ENCODE measurements around the gene RBL1.
"Not testable (repeated sequence)": the region's sequence is repeated elsewhere in the genome, so short reads cannot be mapped to it uniquely, and the experiment has no call there.

RBL1 gene

DNA sequence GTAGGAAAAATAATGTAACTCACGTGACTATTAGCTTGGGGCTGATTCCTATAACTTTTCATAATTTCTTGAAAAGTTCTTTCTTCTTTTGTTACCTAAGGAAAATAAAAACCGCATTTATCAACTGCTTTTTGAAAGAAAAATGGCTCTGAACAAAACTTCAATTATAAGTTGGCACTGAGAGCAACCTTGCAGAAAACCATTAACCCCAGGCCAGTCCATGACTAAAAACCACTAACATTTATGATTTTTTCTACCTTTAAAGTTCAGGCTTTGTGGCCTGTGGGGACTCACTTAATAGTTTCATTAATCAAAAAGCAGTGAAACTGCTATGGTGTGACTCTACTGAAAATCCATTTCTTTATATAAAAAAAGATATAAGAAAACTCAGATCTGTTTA, 75.2 kb downstream of the RBL1 start:
- no peaks in the 10 kb centered on the region for H3K27me3 Mint-ChIP-seq
- H3K4me1 Mint-ChIP-seq = peaks cover 35% of the 10 kb centered on the region
- H3K36me3 Mint-ChIP-seq = peaks cover 16% of the 10 kb centered on the region
- H3K9me3 Mint-ChIP-seq = no peaks in the 10 kb centered on the region
- H3K27ac Mint-ChIP-seq = no peak overlapping the region
- no peak overlapping the region for H3K4me3 Mint-ChIP-seq

- not testable (repeated sequence) for H3K9me3 Mint-ChIP-seq, H3K4me3 Mint-ChIP-seq, H3K27me3 Mint-ChIP-seq, H3K27ac Mint-ChIP-seq
- peaks cover 50% of the 10 kb centered on the region for H3K4me1 Mint-ChIP-seq
- H3K36me3 Mint-ChIP-seq = peaks cover 10% of the 10 kb centered on the region
Measured at GRCh38 chr20:37012631-37013030, 83.2 kb downstream of the RBL1 start.

DNA sequence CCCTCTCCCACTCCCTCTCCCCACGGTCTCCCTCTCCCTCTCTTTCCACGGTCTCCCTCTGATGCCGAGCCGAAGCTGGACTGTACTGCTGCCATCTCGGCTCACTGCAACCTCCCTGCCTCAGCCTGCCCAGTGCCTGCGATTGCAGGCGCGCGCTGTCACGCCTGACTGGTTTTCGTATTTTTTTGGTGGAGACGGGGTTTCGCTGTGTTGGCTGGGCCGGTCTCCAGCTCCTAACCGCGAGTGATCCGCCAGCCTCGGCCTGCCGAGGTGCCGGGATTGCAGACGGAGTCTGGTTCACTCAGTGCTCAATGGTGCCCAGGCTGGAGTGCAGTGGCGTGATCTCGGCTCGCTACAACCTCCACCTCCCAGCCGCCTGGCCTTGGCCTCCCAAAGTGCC, 83.9 kb downstream of the RBL1 start:
- H3K27me3 Mint-ChIP-seq, H3K4me3 Mint-ChIP-seq, H3K27ac Mint-ChIP-seq, H3K9me3 Mint-ChIP-seq: not testable (repeated sequence)
- H3K4me1 Mint-ChIP-seq = peaks cover 42% of the 10 kb centered on the region
- H3K36me3 Mint-ChIP-seq = peaks cover 10% of the 10 kb centered on the region

DNA sequence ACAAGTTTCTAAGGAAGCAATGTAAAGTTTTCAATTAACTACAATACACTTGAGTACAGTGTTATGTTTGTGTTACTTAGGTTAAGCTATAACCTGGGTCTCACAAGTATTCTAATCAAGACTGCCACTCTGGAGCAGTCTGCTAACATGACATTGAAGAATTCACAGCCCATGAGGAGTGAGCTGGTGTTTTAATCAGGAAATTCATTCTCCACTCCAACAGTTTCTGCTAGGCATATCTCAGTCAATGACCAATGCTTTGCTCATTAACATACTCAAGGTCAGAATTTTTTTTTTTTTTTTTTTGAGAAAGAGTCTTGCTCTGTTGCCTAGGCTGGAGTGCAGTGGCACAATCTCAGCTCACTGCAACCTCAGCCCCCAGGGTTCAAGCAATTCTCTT, 84.7 kb downstream of the RBL1 start:
- Mint-ChIP-seq H3K4me1 (peaks cover 38% of the 10 kb centered on the region), H3K36me3 (peaks cover 10% of the 10 kb centered on the region), H3K27ac (no peak overlapping the region), H3K9me3 (no peaks in the 10 kb centered on the region), H3K27me3 (no peaks in the 10 kb centered on the region), H3K4me3 (no peak overlapping the region)

DNA sequence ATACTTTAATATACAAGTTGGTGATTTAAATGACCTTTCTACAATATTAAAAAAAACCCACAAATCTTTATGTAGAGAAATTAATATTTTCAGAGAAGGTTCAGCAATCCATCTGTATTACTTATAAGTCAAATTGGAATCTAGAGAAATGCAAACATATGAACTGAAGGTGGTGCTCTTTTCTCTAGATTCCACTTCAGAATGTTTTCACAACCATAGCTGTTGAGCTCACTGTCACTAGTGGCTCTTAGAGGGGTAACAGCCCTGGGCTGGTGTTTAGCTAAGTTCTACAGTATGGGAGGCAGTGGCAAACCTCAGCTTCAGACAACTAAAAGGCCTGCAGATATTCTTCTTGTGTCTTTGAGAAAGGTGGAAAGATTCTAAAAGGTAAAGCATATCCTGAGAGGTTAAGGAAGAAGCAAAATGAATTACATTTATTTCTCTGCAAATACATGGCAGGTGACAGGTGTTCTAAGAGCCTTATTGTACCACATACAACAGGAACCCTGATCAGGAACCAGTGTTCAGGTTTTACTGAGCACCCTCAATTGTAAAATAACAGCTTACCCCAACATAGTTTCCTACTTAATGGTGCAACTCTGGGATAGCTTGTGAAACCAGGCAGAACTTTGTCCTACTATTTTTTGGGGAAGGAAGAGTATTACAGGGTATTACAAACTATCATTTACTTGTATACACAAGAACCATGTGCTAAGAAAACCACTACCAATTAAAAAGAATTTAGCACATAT, 87.7 kb downstream of the RBL1 start:
- H3K36me3 Mint-ChIP-seq = peaks cover 12% of the 10 kb centered on the region
- H3K4me1 Mint-ChIP-seq = peaks cover 35% of the 10 kb centered on the region
- H3K9me3 Mint-ChIP-seq = no peaks in the 10 kb centered on the region
- H3K27me3 Mint-ChIP-seq = no peaks in the 10 kb centered on the region
- peak overlapping the region; percentile 89 for H3K27ac Mint-ChIP-seq
- H3K4me3 Mint-ChIP-seq = no peak overlapping the region

- H3K9me3 Mint-ChIP-seq, H3K27ac Mint-ChIP-seq, H3K27me3 Mint-ChIP-seq, H3K36me3 Mint-ChIP-seq: not testable (repeated sequence)
- Mint-ChIP-seq H3K4me3 (peak overlapping the region; percentile 1), H3K4me1 (peaks cover 30% of the 10 kb centered on the region)
Measured at GRCh38 chr20:37005062-37005942, 90.5 kb downstream of the RBL1 start.

DNA sequence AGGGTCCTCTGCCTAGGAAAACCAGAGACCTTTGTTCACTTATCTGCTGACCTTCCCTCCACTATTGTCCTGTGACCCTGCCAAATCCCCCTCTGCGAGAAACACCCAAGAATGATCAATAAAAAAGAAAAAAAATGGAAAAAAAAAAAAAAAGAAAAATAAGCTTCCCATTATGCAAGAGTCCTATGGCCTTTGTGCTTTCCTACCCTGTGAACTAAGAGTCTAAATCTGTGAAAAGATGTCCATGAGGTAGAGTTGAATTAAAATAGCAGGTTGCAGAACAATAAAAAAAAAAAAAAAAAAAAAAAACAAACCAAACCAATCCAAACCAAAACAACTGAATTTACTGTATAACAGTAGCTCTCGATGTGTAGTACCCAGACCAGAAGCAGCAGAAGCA, 94.2 kb downstream of the RBL1 start:
- H3K36me3 Mint-ChIP-seq = peaks cover 17% of the 10 kb centered on the region

DNA sequence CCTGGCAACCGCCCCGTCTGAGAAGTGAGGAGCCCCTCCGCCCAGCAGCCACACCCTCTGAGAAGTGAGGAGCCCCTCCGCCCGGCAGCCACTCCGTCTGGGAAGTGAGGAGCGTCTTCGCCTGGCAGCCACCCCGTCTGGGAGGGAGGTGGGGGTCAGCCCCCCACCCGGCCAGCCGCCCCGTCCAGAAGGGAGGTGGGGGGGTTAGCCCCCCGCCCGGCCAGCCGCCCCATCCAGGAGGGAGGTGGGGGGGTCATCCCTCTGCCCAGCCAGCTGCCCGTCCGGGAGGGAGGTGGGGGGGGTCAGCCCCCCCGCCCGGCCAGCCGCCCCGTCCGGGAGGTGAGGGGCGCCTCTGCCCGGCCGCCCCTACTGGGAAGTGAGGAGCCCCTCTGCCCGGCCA, 95.6 kb downstream of the RBL1 start:
- not testable (repeated sequence) for H3K27me3 Mint-ChIP-seq, H3K4me3 Mint-ChIP-seq, H3K27ac Mint-ChIP-seq, H3K9me3 Mint-ChIP-seq
- Mint-ChIP-seq H3K4me1 (peaks cover 36% of the 10 kb centered on the region), H3K36me3 (peaks cover 23% of the 10 kb centered on the region)

More for the DNA sequence above, 94.2 kb downstream of the RBL1 start:
- not testable (repeated sequence) for H3K27me3 Mint-ChIP-seq, H3K9me3 Mint-ChIP-seq, H3K27ac Mint-ChIP-seq, H3K4me3 Mint-ChIP-seq
- H3K4me1 Mint-ChIP-seq = peaks cover 31% of the 10 kb centered on the region

GRCh38 chr20:36998652-36999051, 97.1 kb downstream of the RBL1 start:
- Mint-ChIP-seq H3K4me3 (peak overlapping the region; percentile 55), H3K4me1 (peaks cover 42% of the 10 kb centered on the region), H3K36me3 (peaks cover 32% of the 10 kb centered on the region), H3K27ac (peak overlapping the region; percentile 89), H3K9me3 (no peaks in the 10 kb centered on the region), H3K27me3 (no peaks in the 10 kb centered on the region)

DNA sequence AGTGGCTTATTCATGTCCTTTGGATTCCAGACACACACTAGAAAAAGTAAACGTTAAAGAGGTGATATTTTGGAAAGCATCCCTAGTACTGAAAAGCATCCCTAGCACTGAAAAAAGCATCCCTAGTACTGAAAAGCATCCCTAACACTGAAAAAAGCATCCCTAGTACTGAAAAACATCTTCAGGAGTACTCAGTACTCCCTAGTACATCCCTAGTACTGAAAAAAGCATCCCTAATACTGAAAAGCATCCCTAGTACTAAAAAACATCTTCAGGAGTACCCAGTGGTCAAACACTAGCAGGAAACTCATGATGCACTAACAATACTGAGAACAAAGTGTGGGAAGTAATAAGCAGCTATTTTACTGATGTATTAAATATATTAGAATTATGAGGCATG, 98.7 kb downstream of the RBL1 start:
- no peaks in the 10 kb centered on the region for H3K9me3 Mint-ChIP-seq
- H3K36me3 Mint-ChIP-seq = peaks cover 29% of the 10 kb centered on the region
- no peaks in the 10 kb centered on the region for H3K27me3 Mint-ChIP-seq
- H3K27ac Mint-ChIP-seq = no peak overlapping the region
- peaks cover 30% of the 10 kb centered on the region for H3K4me1 Mint-ChIP-seq
- H3K4me3 Mint-ChIP-seq = no peak overlapping the region

DNA sequence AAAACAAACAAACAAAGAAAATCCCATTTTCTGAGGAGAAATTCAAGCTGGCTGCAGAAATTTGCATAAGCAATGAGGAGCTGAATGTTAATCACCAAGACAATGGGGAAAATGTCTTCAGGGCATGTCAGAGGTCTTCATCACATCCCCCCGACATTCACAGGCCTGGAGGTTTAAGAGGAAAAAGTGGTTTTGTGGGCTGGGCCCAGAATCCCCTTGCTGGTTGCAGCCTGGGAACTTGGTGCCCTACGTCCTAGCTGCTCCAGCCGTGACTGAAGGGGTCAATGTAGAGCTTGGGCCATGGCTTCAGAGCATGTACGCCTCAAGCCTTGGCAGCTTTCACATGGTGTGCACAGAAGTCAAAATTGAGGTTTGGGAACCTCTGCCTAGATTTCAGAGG, 101.6 kb downstream of the RBL1 start:
- H3K9me3 Mint-ChIP-seq, H3K27me3 Mint-ChIP-seq, H3K27ac Mint-ChIP-seq, H3K4me3 Mint-ChIP-seq: not testable (repeated sequence)
- Mint-ChIP-seq H3K4me1 (peaks cover 53% of the 10 kb centered on the region), H3K36me3 (peaks cover 30% of the 10 kb centered on the region)

DNA sequence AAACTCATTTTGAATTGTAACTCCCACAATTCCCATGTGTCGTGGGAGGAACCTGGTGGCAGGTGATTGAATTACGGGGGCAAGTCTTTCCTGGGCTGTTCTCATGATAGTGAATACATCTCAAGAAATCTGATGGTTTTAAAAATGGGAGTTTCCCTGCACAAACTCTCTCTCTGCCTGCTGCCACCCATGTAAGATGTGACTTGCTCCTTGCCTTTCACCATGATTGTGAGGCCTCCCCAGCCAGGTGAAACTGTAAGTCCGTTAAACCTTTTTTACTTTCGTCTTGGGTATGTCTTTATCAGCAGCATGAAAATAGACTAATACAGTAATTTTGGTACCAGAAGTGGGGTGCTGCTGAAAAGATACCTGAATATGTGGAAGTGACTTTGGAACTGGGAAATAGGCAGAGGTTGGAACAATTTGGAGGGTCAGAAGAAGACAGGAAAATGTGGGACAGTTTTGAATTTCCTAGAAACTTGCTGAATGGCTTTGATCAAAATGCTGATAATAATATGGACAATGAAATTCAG, 102.9 kb downstream of the RBL1 start:
- Mint-ChIP-seq H3K4me1 (peaks cover 57% of the 10 kb centered on the region), H3K4me3 (no peak overlapping the region), H3K27me3 (no peaks in the 10 kb centered on the region), H3K27ac (no peak overlapping the region), H3K36me3 (peaks cover 30% of the 10 kb centered on the region), H3K9me3 (no peaks in the 10 kb centered on the region)

- peaks cover 59% of the 10 kb centered on the region for H3K4me1 Mint-ChIP-seq
- H3K27me3 Mint-ChIP-seq = no peaks in the 10 kb centered on the region
- H3K36me3 Mint-ChIP-seq = peaks cover 26% of the 10 kb centered on the region
- no peaks in the 10 kb centered on the region for H3K9me3 Mint-ChIP-seq
- no peak overlapping the region for H3K4me3 Mint-ChIP-seq
- H3K27ac Mint-ChIP-seq = no peak overlapping the region
Measured at GRCh38 chr20:36991703-36992102, 104.1 kb downstream of the RBL1 start.

GRCh38 chr20:36989797-36990196, 106.0 kb downstream of the RBL1 start:
- Mint-ChIP-seq H3K4me1 (peaks cover 50% of the 10 kb centered on the region), H3K4me3 (no peak overlapping the region)

GRCh38 chr20:36988494-36988966, 107.3 kb downstream of the RBL1 start:
- peak overlapping the region; percentile 66 for H3K4me3 Mint-ChIP-seq

More at GRCh38 chr20:36989797-36990196, 106.0 kb downstream of the RBL1 start:
- peak overlapping the region; percentile 51 for H3K27ac Mint-ChIP-seq
- peaks cover 16% of the 10 kb centered on the region for H3K36me3 Mint-ChIP-seq
- no peaks in the 10 kb centered on the region for H3K27me3 Mint-ChIP-seq
- H3K9me3 Mint-ChIP-seq = no peaks in the 10 kb centered on the region

DNA sequence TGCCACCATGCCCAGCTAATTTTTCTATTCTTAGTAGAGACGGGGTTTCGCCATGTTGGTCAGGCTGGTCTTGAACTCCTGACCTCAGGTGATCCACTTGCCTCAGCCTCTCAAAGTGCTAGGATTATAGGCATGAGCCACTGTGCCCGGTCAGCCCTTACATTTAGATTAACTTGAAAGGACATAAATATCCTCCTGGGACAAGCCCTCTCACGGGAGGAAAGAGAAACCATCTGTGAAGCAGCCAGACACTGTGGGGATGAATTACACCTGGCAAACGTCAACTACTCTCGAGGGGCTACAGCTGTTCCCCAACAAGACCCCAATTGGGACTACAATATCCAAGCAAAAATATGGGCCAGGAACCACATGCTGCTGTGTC, 111.5 kb downstream of the RBL1 start:
- Mint-ChIP-seq H3K4me1 (peaks cover 35% of the 10 kb centered on the region), H3K27ac (no peak overlapping the region), H3K9me3 (no peaks in the 10 kb centered on the region), H3K4me3 (no peak overlapping the region), H3K36me3 (peaks cover 5% of the 10 kb centered on the region), H3K27me3 (no peaks in the 10 kb centered on the region)

More at GRCh38 chr20:36988494-36988966, 107.3 kb downstream of the RBL1 start:
- Mint-ChIP-seq H3K27me3 (no peaks in the 10 kb centered on the region), H3K4me1 (peaks cover 50% of the 10 kb centered on the region), H3K36me3 (peaks cover 12% of the 10 kb centered on the region), H3K9me3 (no peaks in the 10 kb centered on the region), H3K27ac (peak overlapping the region; percentile 91)

Data from activated naive CD4-positive, alpha-beta T cell treated with anti-CD3 and anti-CD28 coated beads, Interleukin-2, amount 50 U/mL, for 24 hours (primary cell).